ENCODE measurements around the gene PTPRN2. TPM values are rescaled to one million over a fixed set of nuclear protein-coding genes. Genes with fewer than 3 reads are reported as not detected.
"Not testable (repeated sequence)": the region's sequence is repeated elsewhere in the genome, so short reads cannot be mapped to it uniquely, and the experiment has no call there.

The PTPRN2 gene
- polyA plus RNA-seq, 1 donor: 1.7 TPM

GRCh38 chr7:158420591-158421340 is 166.9 kb downstream of the PTPRN2 start:
- no peak for DNase-seq (ENCODE audit: low read depth)

- no peak for DNase-seq (ENCODE audit: low read depth)
Measured at GRCh38 chr7:158419238-158419785, 168.3 kb downstream of the PTPRN2 start.

GRCh38 chr7:158418395-158418794 is 169.2 kb downstream of the PTPRN2 start:
- DNase-seq (ENCODE audit: low read depth): not testable (repeated sequence)

- no peak for DNase-seq (ENCODE audit: low read depth)
Measured at GRCh38 chr7:158416283-158416933, 171.2 kb downstream of the PTPRN2 start.

- DNase-seq (ENCODE audit: low read depth): no peak
Measured at GRCh38 chr7:158415316-158415715, 172.3 kb downstream of the PTPRN2 start.

- no peak for DNase-seq (ENCODE audit: low read depth)
Measured at GRCh38 chr7:158414486-158414961, 173.1 kb downstream of the PTPRN2 start.

GRCh38 chr7:158414002-158414401 is 173.6 kb downstream of the PTPRN2 start:
- DNase-seq (ENCODE audit: low read depth): no peak

GRCh38 chr7:158411232-158411950 is 176.2 kb downstream of the PTPRN2 start:
- no peak for DNase-seq (ENCODE audit: low read depth)

- no peak for DNase-seq (ENCODE audit: low read depth)
Measured at GRCh38 chr7:158410720-158411119, 176.9 kb downstream of the PTPRN2 start.

GRCh38 chr7:158409816-158410330 is 177.8 kb downstream of the PTPRN2 start:
- DNase-seq (ENCODE audit: low read depth): no peak

- no peak for DNase-seq (ENCODE audit: low read depth)
Measured at GRCh38 chr7:158409120-158409519, 178.5 kb downstream of the PTPRN2 start.

- no peak for DNase-seq (ENCODE audit: low read depth)
Measured at GRCh38 chr7:158408318-158408920, 179.2 kb downstream of the PTPRN2 start.

GRCh38 chr7:158407581-158408317 is 179.9 kb downstream of the PTPRN2 start:
- peak; percentile 67 for DNase-seq (ENCODE audit: low read depth)

- DNase-seq (ENCODE audit: low read depth): no peak
Measured at GRCh38 chr7:158406801-158407200, 180.8 kb downstream of the PTPRN2 start.

- no peak for DNase-seq (ENCODE audit: low read depth)
Measured at GRCh38 chr7:158406364-158406763, 181.3 kb downstream of the PTPRN2 start.

GRCh38 chr7:158405771-158406170 is 181.9 kb downstream of the PTPRN2 start:
- DNase-seq (ENCODE audit: low read depth): not testable (repeated sequence)

- no peak for DNase-seq (ENCODE audit: low read depth)
Measured at GRCh38 chr7:158405324-158405723, 182.3 kb downstream of the PTPRN2 start.

GRCh38 chr7:158404031-158404761 is 183.4 kb downstream of the PTPRN2 start:
- no peak for DNase-seq (ENCODE audit: low read depth)

GRCh38 chr7:158403013-158403821 is 184.4 kb downstream of the PTPRN2 start:
- no peak for DNase-seq (ENCODE audit: low read depth)
